K562 (cell line): ENCODE measurements around the gene CEMIP. TPM values are rescaled to one million over a fixed set of nuclear protein-coding genes. Genes with fewer than 3 reads are reported as not detected.

ENCODE experiments used
- ATAC-seq: fragments of 200-7000 bp; cut with Tn5 transposase; 3 replicates; pipeline ENCODE4 v1.9.1; 2020; ENCODE audit warnings: moderate library complexity
- BruUV-seq: library from RNA; stranded (reverse); fragments of 400-500 nt; replicated peaks from 2 replicates; lab custom pipeline; 2021; lab: Mats Ljungman, UMichigan
- CTCF ChIA-PET: fragments of 300-600 bp; formaldehyde crosslinking; extraction: SDS; loops from one replicate; lab custom pipeline; 2021; ENCODE audit warnings: low intra/inter-chr PET ratio; lab: Yijun Ruan, JAX
- POLR2A ChIA-PET: fragments of 300-600, 350-650 bp; sonication (Branson Sonifier 250); formaldehyde crosslinking; extraction: SDS; loops from one replicate; lab custom pipeline; 2021; ENCODE audit warnings: antibody characterized with exemption, inconsistent platforms; lab: Yijun Ruan, JAX
- DNase-seq, 4 experiments: peaks; one replicate each; pipeline versions ENCODE4 v3.0.0 to v3.0.0-alpha.2; 2011 to 2018; ENCODE audit warnings: low spot score in 3 of 4, mixed read lengths in 3 of 4; ENCODE audit errors: extremely low read depth in 1 of 4
- FAIRE-seq: peaks from 2 replicates; lab custom pipeline; 2011; peaks lifted over from hg19 to GRCh38; lab: Jason Lieb, UNC
- H2AFZ ChIP-seq: 2 replicates; pipeline ENCODE4 v1.6.0; 2011; ENCODE audit warnings: low read depth, low read length, control low read depth, inconsistent platforms
- H3K27ac ChIP-seq: fragments of 200-600 bp; 3 replicates; pipeline ENCODE4 v1.8.0; 2011; ENCODE audit warnings: low read depth, mild to moderate bottlenecking, control low read depth, inconsistent platforms, low read length, moderate library complexity, mixed read lengths; ENCODE audit errors: extremely low read depth
- H3K27me3 ChIP-seq, 2 experiments: fragments of 300-600 bp in 1 of 2; 2 replicates in 1 of 2; 3 replicates in 1 of 2; pipeline versions ENCODE4 v1.6.0 to v1.8.0; 2011; ENCODE audit warnings: inconsistent platforms in 2 of 2, low read length in 2 of 2, mild to moderate bottlenecking in 1 of 2, mixed read lengths in 1 of 2, moderate library complexity in 1 of 2; ENCODE audit not compliant: control insufficient read depth in 2 of 2, insufficient read depth in 2 of 2
- H3K36me3 ChIP-seq: fragments of 300-600 bp; 3 replicates; pipeline ENCODE4 v1.8.0; 2011; ENCODE audit warnings: mild to moderate bottlenecking, low read length, inconsistent platforms; ENCODE audit not compliant: control insufficient read depth, insufficient read depth
- H3K4me1 ChIP-seq, 2 experiments: fragments of 200-600 bp in 1 of 2; replicated peaks in 1 of 2; 2 replicates in 1 of 2; 3 replicates in 1 of 2; pipeline versions ENCODE4 v1.5.1 to v1.8.0; 2011; ENCODE audit warnings: inconsistent platforms in 2 of 2, low read length in 2 of 2, mild to moderate bottlenecking in 1 of 2, mixed read lengths in 1 of 2, moderate library complexity in 1 of 2; ENCODE audit not compliant: control insufficient read depth in 2 of 2, insufficient read depth in 2 of 2
- H3K4me2 ChIP-seq: 2 replicates; pipeline ENCODE4 v1.6.1; 2011; ENCODE audit warnings: low read length, control low read depth, inconsistent platforms, mixed read lengths; ENCODE audit not compliant: insufficient read depth
- H3K4me3 ChIP-seq: fragments of 200-600 bp; sonication (generic), shearing (Covaris generic); 2 replicates; pipeline ENCODE4 v1.5.1; 2016; ENCODE audit warnings: control low read depth, inconsistent platforms
- H3K79me2 ChIP-seq: fragments of 200-600 bp; 3 replicates; pipeline ENCODE4 v1.8.0; 2011; ENCODE audit warnings: low read length, inconsistent platforms; ENCODE audit not compliant: control insufficient read depth, insufficient read depth
- H3K9ac ChIP-seq, 2 experiments: 2 replicates each; pipeline versions ENCODE4 v1.6.0 to v1.6.1; 2011; ENCODE audit warnings: low read depth in 2 of 2, low read length in 2 of 2, control low read depth in 1 of 2, inconsistent platforms in 1 of 2, mild to moderate bottlenecking in 1 of 2, mixed read lengths in 1 of 2; ENCODE audit not compliant: insufficient read depth in 1 of 2
- H3K9me1 ChIP-seq: one replicate; pipeline ENCODE4 v1.6.0; 2011; ENCODE audit warnings: inconsistent platforms, mild to moderate bottlenecking, low read length, moderate library complexity; ENCODE audit not compliant: control insufficient read depth, insufficient read depth
- H3K9me3 ChIP-seq: replicated peaks from 2 replicates; pipeline ENCODE4 v1.5.1; 2011; ENCODE audit warnings: low read depth, low read length, inconsistent platforms; ENCODE audit not compliant: control insufficient read depth, insufficient read depth
- H4K20me1 ChIP-seq: replicated peaks from 2 replicates; pipeline ENCODE4 v1.6.1; 2011; ENCODE audit warnings: low read length, inconsistent platforms, mixed read lengths; ENCODE audit not compliant: control insufficient read depth, insufficient read depth
- CBX5 ChIP-seq: IDR thresholded peaks from 2 replicates; pipeline ENCODE4 v1.6.1; 2014; ENCODE audit warnings: low read depth, borderline replicate concordance
- CREM ChIP-seq: IDR thresholded peaks from 2 replicates; pipeline ENCODE4 v1.6.1; 2014; ENCODE audit warnings: antibody characterized with exemption, low read depth
- EP300 ChIP-seq: IDR thresholded peaks from 2 replicates; pipeline ENCODE4 v1.6.1; 2012; ENCODE audit warnings: low read length, improper control_type of control experiment
- HDAC1 ChIP-seq, 2 experiments: fragments of 450-650 bp; IDR thresholded peaks; 2 replicates each; pipeline ENCODE4 v1.6.1; 2016 to 2017; ENCODE audit warnings: inconsistent platforms in 1 of 2, mild to moderate bottlenecking in 1 of 2, moderate library complexity in 1 of 2
- PCBP2 ChIP-seq: fragments of 200-400 bp; formaldehyde crosslinking; IDR thresholded peaks from 2 replicates; pipeline ENCODE4 v1.6.1; 2018; ENCODE audit warnings: low read length, low read depth, mild to moderate bottlenecking, moderate library complexity; ENCODE audit not compliant: poor library complexity, severe bottlenecking
- WHSC1 ChIP-seq: IDR thresholded peaks from one replicate; pipeline ENCODE4 v1.6.1; 2012; ENCODE audit warnings: low read length, control low read depth, inconsistent platforms
- ZC3H4 ChIP-seq: sonication (generic); formaldehyde crosslinking; IDR thresholded peaks from 2 replicates; pipeline ENCODE4 v1.9.0; 2021; ENCODE audit warnings: missing genetic modification reagents, borderline replicate concordance
- WGBS: fragments of 100-300 bp; shearing (Covaris generic); methylation state at CpG from one replicate; pipeline ENCODE4 v1.1.6; 2016; ENCODE audit warnings: low coverage, mixed read lengths; ENCODE audit not compliant: insufficient coverage; ENCODE audit errors: missing lambda C conversion rate; 5-methylcytosine and 5-hydroxymethylcytosine counted together
- in situ Hi-C: fragments of 300-500 bp; cut with MboI; formaldehyde crosslinking; loops from 4 replicates; pipeline ENCODE4 v1.15.0; 2018; ENCODE audit warnings: inconsistent platforms, mixed read lengths
- intact Hi-C: fragments of 100-400 bp; cut with micrococcal nuclease; formaldehyde crosslinking; loops from 2 replicates; pipeline ENCODE4 v1.14.2; 2022
- polyA plus RNA-seq, 8 experiments: library from polyadenylated mRNA; depleted of rRNA in 4 of 8; stranded (reverse) in 5 of 8; unstranded in 3 of 8; fragments of >200 nt; fragmentation: Nextera tagmentation in 2 of 8; fragmentation: Illumina TruSeq in 1 of 8; extraction: Ambion mirVana in 2 of 8; extraction: Trizol in 1 of 8; gene quantifications; 2 replicates each; pipeline versions ENCODE4 v1.2.1 to v1.2.3, GENCODE V29; 2011 to 2014; ENCODE audit warnings: inconsistent platforms in 1 of 8, missing spikeins in 1 of 8
- total RNA-seq, 7 experiments: library from RNA; depleted of rRNA in 6 of 7; stranded (reverse); fragments of >200 nt in 6 of 7; fragmentation: Illumina TruSeq in 2 of 7; extraction: Trizol in 2 of 7; gene quantifications; 2 replicates each; pipeline versions ENCODE4 v1.2.1 to v1.2.3, GENCODE V29; 2011 to 2021; ENCODE audit warnings: low replicate concordance in 1 of 7
- TF ChIP-seq, protein P1 (sequence below): sonication (generic); formaldehyde crosslinking; IDR thresholded peaks from 2 replicates; pipeline ENCODE4 v1.8.0; 2023; ENCODE audit warnings: mild to moderate bottlenecking, missing genetic modification reagents

Gene CEMIP
- total and polyA plus RNA-seq, 9 of the 15 experiments (the other 6 are each of a cell fraction or from before 2014, with no cell fraction given) = 0.33 TPM; not detected in 8

DNA sequence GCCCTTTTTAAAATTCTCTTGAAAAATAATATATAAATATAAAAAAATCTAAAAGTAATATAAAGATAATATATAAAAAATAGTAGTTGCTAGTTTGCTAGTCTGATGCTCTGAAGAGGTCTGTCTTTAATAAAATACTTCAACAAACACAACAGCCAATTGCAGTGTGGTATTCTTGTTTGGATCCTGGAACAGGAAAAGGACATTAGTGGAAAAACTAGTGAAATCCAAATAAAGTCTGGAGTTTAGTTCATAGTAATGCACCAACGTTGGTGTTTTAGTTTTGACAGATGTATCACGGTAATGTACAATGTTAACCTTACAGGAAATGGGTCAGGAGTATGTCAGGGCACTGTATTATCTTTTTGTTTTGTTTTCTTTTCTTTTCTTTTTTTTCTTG lies 26.0 kb upstream of the CEMIP start:
- POLR2A ChIA-PET = interaction anchor here (1.1 kb wide), 1 partner anchor 14 kb away, joined by 3 read pairs; no protein-coding TSS in a partner anchor
- CTCF ChIA-PET = no interaction called here
- in situ Hi-C loops = no loop called here
- no peaks in the 10 kb centered on the region; a peak in 1 of 5 replicates for H3K4me1 ChIP-seq
- H3K9me1 ChIP-seq = no peaks in the 10 kb centered on the region
- H4K20me1 ChIP-seq = no peaks in the 10 kb centered on the region
- no peak overlapping the region for H3K4me3 ChIP-seq
- 0% methylated on average over 2 of the region's 2 CpGs for WGBS
- DNase-seq = no peak
- no peak overlapping the region for H3K9ac ChIP-seq
- FAIRE-seq = no peak
- no peaks in the 10 kb centered on the region for H3K79me2 ChIP-seq
- H3K36me3 ChIP-seq = no peaks in the 10 kb centered on the region
- H3K9me3 ChIP-seq = no peaks in the 10 kb centered on the region
- H3K4me2 ChIP-seq = no peak overlapping the region
- no peak overlapping the region for H3K27ac ChIP-seq
- BruUV-seq = no TSS peak
- no peak for ATAC-seq
- H3K27me3 ChIP-seq = peaks cover 6 to 14% of the 10 kb centered on the region in 2 experiments
- H2AFZ ChIP-seq = no peak overlapping the region
- no peak for TF ChIP-seq EP300
- TF ChIP-seq CREM = no peak
- no peak for TF ChIP-seq PCBP2
- TF ChIP-seq HDAC1 (IDR thresholded peaks at IDR 0.05) = no peak
- no peak for TF ChIP-seq ZC3H4 (CRISPR knock-in tag)
- TF ChIP-seq, protein P1, sequence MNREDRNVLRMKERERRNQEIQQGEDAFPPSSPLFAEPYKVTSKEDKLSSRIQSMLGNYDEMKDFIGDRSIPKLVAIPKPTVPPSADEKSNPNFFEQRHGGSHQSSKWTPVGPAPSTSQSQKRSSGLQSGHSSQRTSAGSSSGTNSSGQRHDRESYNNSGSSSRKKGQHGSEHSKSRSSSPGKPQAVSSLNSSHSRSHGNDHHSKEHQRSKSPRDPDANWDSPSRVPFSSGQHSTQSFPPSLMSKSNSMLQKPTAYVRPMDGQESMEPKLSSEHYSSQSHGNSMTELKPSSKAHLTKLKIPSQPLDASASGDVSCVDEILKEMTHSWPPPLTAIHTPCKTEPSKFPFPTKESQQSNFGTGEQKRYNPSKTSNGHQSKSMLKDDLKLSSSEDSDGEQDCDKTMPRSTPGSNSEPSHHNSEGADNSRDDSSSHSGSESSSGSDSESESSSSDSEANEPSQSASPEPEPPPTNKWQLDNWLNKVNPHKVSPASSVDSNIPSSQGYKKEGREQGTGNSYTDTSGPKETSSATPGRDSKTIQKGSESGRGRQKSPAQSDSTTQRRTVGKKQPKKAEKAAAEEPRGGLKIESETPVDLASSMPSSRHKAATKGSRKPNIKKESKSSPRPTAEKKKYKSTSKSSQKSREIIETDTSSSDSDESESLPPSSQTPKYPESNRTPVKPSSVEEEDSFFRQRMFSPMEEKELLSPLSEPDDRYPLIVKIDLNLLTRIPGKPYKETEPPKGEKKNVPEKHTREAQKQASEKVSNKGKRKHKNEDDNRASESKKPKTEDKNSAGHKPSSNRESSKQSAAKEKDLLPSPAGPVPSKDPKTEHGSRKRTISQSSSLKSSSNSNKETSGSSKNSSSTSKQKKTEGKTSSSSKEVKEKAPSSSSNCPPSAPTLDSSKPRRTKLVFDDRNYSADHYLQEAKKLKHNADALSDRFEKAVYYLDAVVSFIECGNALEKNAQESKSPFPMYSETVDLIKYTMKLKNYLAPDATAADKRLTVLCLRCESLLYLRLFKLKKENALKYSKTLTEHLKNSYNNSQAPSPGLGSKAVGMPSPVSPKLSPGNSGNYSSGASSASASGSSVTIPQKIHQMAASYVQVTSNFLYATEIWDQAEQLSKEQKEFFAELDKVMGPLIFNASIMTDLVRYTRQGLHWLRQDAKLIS = no peak
- no peak for TF ChIP-seq CBX5
- TF ChIP-seq WHSC1 = no peak
- TF ChIP-seq, all 486 proteins: peak for 0
- intact Hi-C loops = no loop called here
